H7 (cell line): ENCODE results near the gene OGFOD3. TPM values are rescaled to one million over a fixed set of nuclear protein-coding genes. Genes with fewer than 3 reads are reported as not detected.
A peak's percentile ranks its signal among the peaks of the same experiment; 100 is the strongest.

Experiments used
- DNase-seq: peaks from one replicate; pipeline ENCODE4 v3.0.0; 2012
- H3K27me3 ChIP-seq: 2 replicates; pipeline ENCODE4 v1.6.0; 2011; ENCODE audit warnings: mild to moderate bottlenecking, low read length; ENCODE audit not compliant: control insufficient read depth, insufficient read depth
- H3K36me3 ChIP-seq: replicated peaks from 2 replicates; pipeline ENCODE4 v1.5.1; 2011; ENCODE audit warnings: low read length; ENCODE audit not compliant: control insufficient read depth, insufficient read depth
- H3K4me3 ChIP-seq: 2 replicates; pipeline ENCODE4 v1.5.1; 2011; ENCODE audit warnings: low read depth, mild to moderate bottlenecking, control low read depth, low read length, moderate library complexity; ENCODE audit not compliant: insufficient read depth
- total RNA-seq: library from RNA; depleted of rRNA; stranded (reverse); fragments of >200 nt; shearing (Covaris generic); gene quantifications from 2 replicates; pipeline ENCODE4 v1.2.3, GENCODE V29; 2014

Gene OGFOD3
- total RNA-seq, 1 experiment from 2014 or later = 28.6 TPM

GRCh38 chr17:82410014-82410716, 8.2 kb downstream of the OGFOD3 start:
- DNase-seq = no peak
- Histone ChIP-seq H3K27me3 (no peaks in the 10 kb centered on the region), H3K36me3 (no peaks in the 10 kb centered on the region), H3K4me3 (no peak overlapping the region)

- Histone ChIP-seq H3K27me3 (no peaks in the 10 kb centered on the region), H3K36me3 (no peaks in the 10 kb centered on the region; the same call in 1 of the 2 replicates), H3K4me3 (no peak overlapping the region)
- no peak for DNase-seq
These were observed 9.5 kb downstream of the OGFOD3 start for GRCh38 chr17:82408938-82409318.

GRCh38 chr17:82408288-82408937, 10.0 kb downstream of the OGFOD3 start:
- no peak for DNase-seq
- Histone ChIP-seq H3K4me3 (no peak overlapping the region), H3K36me3 (no peaks in the 10 kb centered on the region; the same call in 1 of the 2 replicates), H3K27me3 (no peaks in the 10 kb centered on the region)

- no peak for DNase-seq
- Histone ChIP-seq H3K4me3 (no peak overlapping the region), H3K36me3 (no peaks in the 10 kb centered on the region; the same call in 1 of the 2 replicates), H3K27me3 (no peaks in the 10 kb centered on the region)
These were observed 11.1 kb downstream of the OGFOD3 start for GRCh38 chr17:82407255-82407654.

GRCh38 chr17:82406131-82406671, 12.2 kb downstream of the OGFOD3 start:
- DNase-seq = peak; percentile 21
- no peaks in the 10 kb centered on the region; the same call in 1 of the 2 replicates for H3K36me3 ChIP-seq
- no peaks in the 10 kb centered on the region for H3K27me3 ChIP-seq
- H3K4me3 ChIP-seq = no peak overlapping the region

- Histone ChIP-seq H3K4me3 (no peak overlapping the region), H3K36me3 (no peaks in the 10 kb centered on the region; the same call in 1 of the 2 replicates), H3K27me3 (no peaks in the 10 kb centered on the region)
- no peak for DNase-seq
These were observed 13.3 kb downstream of the OGFOD3 start for GRCh38 chr17:82405051-82405450.

- no peak for DNase-seq
- H3K4me3 ChIP-seq = no peak overlapping the region
- H3K36me3 ChIP-seq = no peaks in the 10 kb centered on the region; the same call in 1 of the 2 replicates
- no peaks in the 10 kb centered on the region for H3K27me3 ChIP-seq
These were observed 14.4 kb downstream of the OGFOD3 start for GRCh38 chr17:82403662-82404660.

- no peaks in the 10 kb centered on the region; the same call in 1 of the 2 replicates for H3K36me3 ChIP-seq
- no peak for DNase-seq
These were observed 15.5 kb downstream of the OGFOD3 start for GRCh38 chr17:82402865-82403264.

GRCh38 chr17:82400830-82401229, 17.6 kb downstream of the OGFOD3 start:
- Histone ChIP-seq H3K27me3 (no peaks in the 10 kb centered on the region), H3K36me3 (no peaks in the 10 kb centered on the region; the same call in 1 of the 2 replicates), H3K4me3 (no peak overlapping the region)
- DNase-seq = peak; percentile 49

More at GRCh38 chr17:82402865-82403264, 15.5 kb downstream of the OGFOD3 start:
- Histone ChIP-seq H3K27me3 (no peaks in the 10 kb centered on the region), H3K4me3 (no peak overlapping the region)

GRCh38 chr17:82400206-82400605, 18.2 kb downstream of the OGFOD3 start:
- Histone ChIP-seq H3K27me3 (no peaks in the 10 kb centered on the region), H3K4me3 (no peak overlapping the region), H3K36me3 (no peaks in the 10 kb centered on the region; the same call in 1 of the 2 replicates)
- DNase-seq = no peak

- Histone ChIP-seq H3K4me3 (no peak overlapping the region), H3K27me3 (no peaks in the 10 kb centered on the region), H3K36me3 (no peaks in the 10 kb centered on the region; the same call in 1 of the 2 replicates)
- DNase-seq = peak; percentile 72
These were observed 18.7 kb downstream of the OGFOD3 start for GRCh38 chr17:82399601-82400101.

- peak; percentile 62 for DNase-seq
- no peaks in the 10 kb centered on the region; the same call in 1 of the 2 replicates for H3K36me3 ChIP-seq
- H3K4me3 ChIP-seq = no peak overlapping the region
- no peaks in the 10 kb centered on the region for H3K27me3 ChIP-seq
These were observed 19.3 kb downstream of the OGFOD3 start for GRCh38 chr17:82399041-82399441.

- DNase-seq = peak; percentile 56
- no peaks in the 10 kb centered on the region; the same call in 1 of the 2 replicates for H3K36me3 ChIP-seq
- no peak overlapping the region for H3K4me3 ChIP-seq
- no peaks in the 10 kb centered on the region for H3K27me3 ChIP-seq
These were observed 20.7 kb downstream of the OGFOD3 start for GRCh38 chr17:82397449-82398335.
